ENCODE data around the gene MMP27. TPM values are rescaled to one million over a fixed set of nuclear protein-coding genes. Genes with fewer than 3 reads are reported as not detected.
A peak's percentile ranks its signal among the peaks of the same experiment; 100 is the strongest.

Gene MMP27
- total RNA-seq, 6 donors from 2014 or later: not detected

DNA sequence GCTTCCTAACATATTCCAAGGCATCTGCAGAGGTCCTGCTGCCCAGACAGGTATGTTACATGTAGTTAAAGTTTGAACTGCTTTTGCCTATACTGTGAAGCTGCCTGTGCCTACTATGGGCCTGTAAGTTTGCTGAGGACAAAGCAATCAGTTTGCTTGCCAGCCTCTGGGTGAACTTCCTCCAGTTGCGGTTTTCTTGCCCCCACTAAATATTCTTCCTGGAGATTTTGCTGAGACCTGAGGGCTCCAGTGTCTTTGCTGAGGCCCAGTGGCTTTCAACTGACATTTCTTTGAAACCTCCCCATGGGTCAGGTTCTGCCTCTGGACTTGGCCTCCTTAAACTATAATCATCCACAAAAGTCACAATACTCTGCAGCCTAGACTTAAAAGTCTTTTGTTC lies 50.8 kb downstream of the MMP27 start:
- DNase-seq: no peak
- 87 to 89% methylated on average over 1 of the region's 1 CpG for WGBS, 2 donors
- H3K4me1 ChIP-seq: no peaks in the 10 kb centered on the region
- no peak for ATAC-seq (ENCODE audit: low FRiP score in 2 of 2)
- no peak overlapping the region for H3K27ac ChIP-seq
- H3K27me3 ChIP-seq: no peaks in the 10 kb centered on the region
- H3K9me3 ChIP-seq: no peaks in the 10 kb centered on the region
- H3K36me3 ChIP-seq: no peaks in the 10 kb centered on the region
- no peak overlapping the region for H3K4me3 ChIP-seq
- TF ChIP-seq POLR2A (IDR thresholded peaks at IDR 0.05) (no peak), POLR2AphosphoS5 (IDR thresholded peaks at IDR 0.05) (no peak), EP300 (IDR thresholded peaks at IDR 0.05) (no peak)
- TF ChIP-seq, protein P1, sequence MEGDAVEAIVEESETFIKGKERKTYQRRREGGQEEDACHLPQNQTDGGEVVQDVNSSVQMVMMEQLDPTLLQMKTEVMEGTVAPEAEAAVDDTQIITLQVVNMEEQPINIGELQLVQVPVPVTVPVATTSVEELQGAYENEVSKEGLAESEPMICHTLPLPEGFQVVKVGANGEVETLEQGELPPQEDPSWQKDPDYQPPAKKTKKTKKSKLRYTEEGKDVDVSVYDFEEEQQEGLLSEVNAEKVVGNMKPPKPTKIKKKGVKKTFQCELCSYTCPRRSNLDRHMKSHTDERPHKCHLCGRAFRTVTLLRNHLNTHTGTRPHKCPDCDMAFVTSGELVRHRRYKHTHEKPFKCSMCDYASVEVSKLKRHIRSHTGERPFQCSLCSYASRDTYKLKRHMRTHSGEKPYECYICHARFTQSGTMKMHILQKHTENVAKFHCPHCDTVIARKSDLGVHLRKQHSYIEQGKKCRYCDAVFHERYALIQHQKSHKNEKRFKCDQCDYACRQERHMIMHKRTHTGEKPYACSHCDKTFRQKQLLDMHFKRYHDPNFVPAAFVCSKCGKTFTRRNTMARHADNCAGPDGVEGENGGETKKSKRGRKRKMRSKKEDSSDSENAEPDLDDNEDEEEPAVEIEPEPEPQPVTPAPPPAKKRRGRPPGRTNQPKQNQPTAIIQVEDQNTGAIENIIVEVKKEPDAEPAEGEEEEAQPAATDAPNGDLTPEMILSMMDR (IDR thresholded peaks at IDR 0.05): no peak

DNA sequence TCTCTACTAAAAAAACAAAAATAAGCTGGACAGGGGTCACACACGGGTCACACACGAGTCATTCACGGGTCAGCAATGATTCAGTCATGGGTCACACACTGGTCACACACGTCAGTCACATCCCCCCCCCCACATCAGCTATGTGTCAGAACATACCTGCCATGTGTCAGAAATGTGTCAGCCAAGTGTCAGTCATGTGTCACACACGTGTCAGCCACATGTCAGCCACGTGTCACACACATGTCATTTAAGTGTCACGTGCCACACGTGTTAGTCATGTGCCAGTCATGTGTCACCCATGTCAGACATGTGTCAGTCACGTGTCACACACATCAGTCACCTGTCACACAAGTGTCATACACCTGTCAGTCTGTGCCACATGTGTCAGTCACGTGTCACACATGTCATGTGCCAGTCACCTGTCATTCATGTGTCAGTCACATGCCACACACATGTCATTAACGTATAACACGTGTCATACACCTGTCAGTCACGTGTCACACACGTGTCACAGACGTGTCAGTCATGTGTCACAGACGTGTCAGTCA lies 51.8 kb downstream of the MMP27 start:
- H3K4me1 ChIP-seq: no peaks in the 10 kb centered on the region
- WGBS, 2 donors: 88 to 91% methylated on average over 16 of the region's 16 CpGs
- H3K4me3 ChIP-seq: no peak overlapping the region
- no peak overlapping the region for H3K27ac ChIP-seq
- H3K27me3 ChIP-seq: no peaks in the 10 kb centered on the region
- ATAC-seq (ENCODE audit: low FRiP score in 2 of 2) (peak in 1 of 2 donors; percentile 57), DNase-seq (no peak)
- TF ChIP-seq POLR2A (IDR thresholded peaks at IDR 0.05) (no peak), EP300 (IDR thresholded peaks at IDR 0.05) (no peak), POLR2AphosphoS5 (IDR thresholded peaks at IDR 0.05) (no peak)
- TF ChIP-seq, protein P1 (IDR thresholded peaks at IDR 0.05): no peak
- H3K36me3 ChIP-seq: no peaks in the 10 kb centered on the region
- H3K9me3 ChIP-seq: no peaks in the 10 kb centered on the region

DNA sequence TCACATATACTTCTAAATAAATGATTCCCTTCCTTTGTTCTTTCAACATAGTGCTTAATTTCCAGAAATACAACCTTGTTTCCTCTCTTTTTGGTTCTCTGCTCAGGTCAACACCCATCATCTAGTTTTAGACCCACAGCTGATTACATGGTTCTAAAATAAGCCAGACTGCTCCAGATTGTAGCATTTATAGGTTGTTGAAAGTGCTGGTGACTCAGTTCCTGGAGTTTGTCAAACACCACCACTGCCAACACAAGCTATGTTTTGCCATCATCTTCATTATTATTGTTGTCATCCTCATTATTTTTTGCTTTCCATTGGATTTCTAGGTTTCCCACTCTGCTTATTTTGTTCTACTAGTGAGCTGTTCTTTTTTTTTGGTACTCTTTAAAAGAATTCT lies 58.1 kb downstream of the MMP27 start:
- no peak for TF ChIP-seq EP300 (IDR thresholded peaks at IDR 0.05)
- TF ChIP-seq, protein P1 (IDR thresholded peaks at IDR 0.05): no peak
- TF ChIP-seq POLR2A (IDR thresholded peaks at IDR 0.05): no peak
- TF ChIP-seq POLR2AphosphoS5 (IDR thresholded peaks at IDR 0.05): no peak
- Histone ChIP-seq H3K27ac (no peak overlapping the region), H3K27me3 (no peaks in the 10 kb centered on the region), H3K4me3 (no peak overlapping the region), H3K36me3 (no peaks in the 10 kb centered on the region), H3K9me3 (no peaks in the 10 kb centered on the region), H3K4me1 (no peaks in the 10 kb centered on the region)
- ATAC-seq (ENCODE audit: low FRiP score in 2 of 2): no peak
- DNase-seq: no peak

DNA sequence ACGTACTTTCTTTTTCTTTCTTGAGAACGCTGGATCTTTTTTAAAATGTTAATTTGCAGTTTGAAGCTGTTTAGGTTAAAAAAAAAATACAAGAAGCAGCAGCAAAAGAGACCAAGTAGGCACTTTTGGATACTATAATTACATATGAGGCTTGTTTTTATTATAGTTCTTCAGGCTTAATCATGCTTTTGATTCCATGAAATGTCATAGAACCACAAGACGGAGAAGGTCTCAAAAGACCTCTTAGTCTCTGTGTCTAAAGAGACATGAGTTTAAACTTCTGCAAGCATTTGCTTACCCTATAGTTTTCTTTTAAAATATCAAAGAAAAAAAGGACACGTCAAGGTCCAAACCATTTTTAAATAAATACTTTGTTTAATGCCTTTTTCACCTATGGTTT lies 61.6 kb downstream of the MMP27 start:
- DNase-seq: no peak
- H3K9me3 ChIP-seq: no peaks in the 10 kb centered on the region
- no peaks in the 10 kb centered on the region for H3K36me3 ChIP-seq
- H3K27ac ChIP-seq: no peak overlapping the region
- WGBS, 2 donors: 90% methylated on average over 4 of the region's 4 CpGs
- TF ChIP-seq POLR2AphosphoS5 (IDR thresholded peaks at IDR 0.05) (no peak), EP300 (IDR thresholded peaks at IDR 0.05) (no peak), POLR2A (IDR thresholded peaks at IDR 0.05) (no peak)
- TF ChIP-seq, protein P1 (IDR thresholded peaks at IDR 0.05): no peak
- no peak for ATAC-seq (ENCODE audit: low FRiP score in 2 of 2)
- H3K4me3 ChIP-seq: no peak overlapping the region
- no peaks in the 10 kb centered on the region for H3K27me3 ChIP-seq
- H3K4me1 ChIP-seq: no peaks in the 10 kb centered on the region

Other genes starting within 250 kb of the MMP27 start
- 10 to 100 TPM in 4 of 6 donors, 1 to 10 TPM in 2; 2.4 to 66.5 (median 16.2) TPM for gene MMP7, start 175.0 kb downstream of the MMP27 start, total RNA-seq
- gene MMP20, start 80.4 kb downstream of the MMP27 start, total RNA-seq: not detected
- 1 to 10 TPM in 3 of 6 donors, under 1 TPM in 3; under 0.01 to 2.7 (median 0.83) TPM for gene MMP8, start 19.2 kb upstream of the MMP27 start, total RNA-seq
- gene MMP10, start 74.9 kb upstream of the MMP27 start, total RNA-seq: 1 to 10 TPM in 1 of 6 donors, not detected in 5; 1.3 TPM
- gene MMP1, start 92.4 kb upstream of the MMP27 start, total RNA-seq: 10 to 100 TPM in 1 of 6 donors, 1 to 10 TPM in 1, under 1 TPM in 2, not detected in 2; 0.29 to 10.7 (median 1.1) TPM
- 1 to 10 TPM in 1 of 6 donors, under 1 TPM in 1, not detected in 4; 0.47 to 1.8 TPM for gene MMP3, start 137.8 kb upstream of the MMP27 start, total RNA-seq
- gene MMP12, start 169.2 kb upstream of the MMP27 start, total RNA-seq: under 1 TPM in 1 of 6 donors, not detected in 5; 0.29 TPM
- gene MMP13, start 250.0 kb upstream of the MMP27 start, total RNA-seq: under 1 TPM in 2 of 6 donors, not detected in 4; 0.54 to 0.59 TPM

Data from upper lobe of left lung (tissue), 6 donors.